ENCODE measurements around the gene PKMYT1. TPM values are rescaled to one million over a fixed set of nuclear protein-coding genes. Genes with fewer than 3 reads are reported as not detected.

The PKMYT1 gene
- total and polyA plus RNA-seq, 9 of the 15 experiments (the other 6 are each of a cell fraction or from before 2014, with no cell fraction given): 8.7 to 201 (median 37.8) TPM

DNA sequence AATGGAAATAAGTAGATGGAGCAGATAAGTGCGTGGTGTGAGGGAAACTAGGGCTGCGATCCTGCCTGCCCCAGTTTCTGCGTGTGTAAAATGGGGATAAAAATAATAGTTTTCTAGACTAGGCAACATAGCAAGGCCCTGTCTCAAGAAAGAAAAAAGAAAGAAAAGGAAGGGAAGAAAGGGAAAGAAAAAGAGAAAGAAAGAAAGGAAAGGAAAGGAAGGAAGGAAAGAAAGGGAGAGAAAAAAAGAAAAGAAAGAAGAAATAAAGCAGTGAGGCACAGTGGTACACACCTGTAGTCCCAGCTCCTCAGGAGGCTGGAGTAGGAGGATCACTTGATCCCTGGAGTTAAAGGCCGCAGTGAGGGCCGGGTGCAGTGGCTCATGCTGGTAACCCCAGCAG is 2.2 kb upstream of the PKMYT1 start:
- 16% methylated on average over 5 of the region's 5 CpGs for WGBS (ENCODE audit: insufficient coverage, low coverage, missing lambda C conversion rate)
- Histone ChIP-seq H3K9me3 (replicated peaks; ENCODE audit: control insufficient read depth, insufficient read depth, low read depth, low read length) (no peaks in the 10 kb centered on the region), H3K27ac (ENCODE audit: extremely low read depth, low read depth, low read length) (peak overlapping the region; percentile 99), H3K4me2 (ENCODE audit: insufficient read depth, low read length) (peak overlapping the region; percentile 97), H3K9ac (ENCODE audit: insufficient read depth in 1 of 2, low read depth in 2 of 2, low read length in 2 of 2) (peak overlapping the region; percentile 81 to 97; a peak in 3 of 4 replicates), H4K20me1 (replicated peaks; ENCODE audit: control insufficient read depth, insufficient read depth, low read length) (no peaks in the 10 kb centered on the region), H3K4me3 (no peak overlapping the region), H3K4me1 (replicated peaks in 1 of 2; ENCODE audit: control insufficient read depth in 2 of 2, insufficient read depth in 2 of 2, low read length in 2 of 2) (peaks cover 19 to 81% of the 10 kb centered on the region in 2 experiments), H3K27me3 (ENCODE audit: control insufficient read depth in 2 of 2, insufficient read depth in 2 of 2, low read length in 2 of 2) (no peaks in the 10 kb centered on the region), H3K79me2 (ENCODE audit: control insufficient read depth, insufficient read depth, low read length) (peaks cover 36% of the 10 kb centered on the region), H3K36me3 (ENCODE audit: control insufficient read depth, insufficient read depth, low read length) (peaks cover 21% of the 10 kb centered on the region; the same call in 2 of the 3 replicates), H2AFZ (ENCODE audit: low read depth, low read length) (peak overlapping the region; percentile 48), H3K9me1 (ENCODE audit: control insufficient read depth, insufficient read depth, low read length) (no peaks in the 10 kb centered on the region)
- FAIRE-seq: peak; percentile 32
- no TSS peak for BruUV-seq (replicated peaks)
- no peak for DNase-seq (ENCODE audit: extremely low read depth in 1 of 4, low spot score in 3 of 4)
- CTCF ChIA-PET (ENCODE audit: low intra/inter-chr PET ratio): interaction anchor here (0.5 kb wide), 1 partner anchor 107 kb away, joined by 6 read pairs; no protein-coding TSS in a partner anchor
- POLR2A ChIA-PET: interaction anchor here (0.6 to 3.5 kb wide), 7 partner anchors 10 to 49 kb away, joined by 3 to 17 read pairs (median 3); partner anchors contain the start of gene TNFRSF12A
- in situ Hi-C loops (cut with MboI): no loop called here
- intact Hi-C loops (cut with micrococcal nuclease): loop anchor here (2.0 to 5.0 kb wide), 3 partner anchors 14 to 110 kb away; partner anchors contain the start of gene PAQR4
- no peak for ATAC-seq
- no peak for TF ChIP-seq CXXC5 (CRISPR knock-in tag; IDR thresholded peaks at IDR 0.05)
- TF ChIP-seq ZNF740 (CRISPR knock-in tag; IDR thresholded peaks at IDR 0.05): no peak
- TF ChIP-seq ZNF740 (tag; IDR thresholded peaks at IDR 0.05): no peak
- TF ChIP-seq, protein P1, sequence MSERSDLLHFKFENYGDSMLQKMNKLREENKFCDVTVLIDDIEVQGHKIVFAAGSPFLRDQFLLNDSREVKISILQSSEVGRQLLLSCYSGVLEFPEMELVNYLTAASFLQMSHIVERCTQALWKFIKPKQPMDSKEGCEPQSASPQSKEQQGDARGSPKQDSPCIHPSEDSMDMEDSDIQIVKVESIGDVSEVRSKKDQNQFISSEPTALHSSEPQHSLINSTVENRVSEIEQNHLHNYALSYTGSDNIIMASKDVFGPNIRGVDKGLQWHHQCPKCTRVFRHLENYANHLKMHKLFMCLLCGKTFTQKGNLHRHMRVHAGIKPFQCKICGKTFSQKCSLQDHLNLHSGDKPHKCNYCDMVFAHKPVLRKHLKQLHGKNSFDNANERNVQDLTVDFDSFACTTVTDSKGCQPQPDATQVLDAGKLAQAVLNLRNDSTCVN (CRISPR knock-in tag; IDR thresholded peaks at IDR 0.05): 0 out of 2 replicates have a peak, but pooled peaks have one; percentile 65
- TF ChIP-seq, protein P2, sequence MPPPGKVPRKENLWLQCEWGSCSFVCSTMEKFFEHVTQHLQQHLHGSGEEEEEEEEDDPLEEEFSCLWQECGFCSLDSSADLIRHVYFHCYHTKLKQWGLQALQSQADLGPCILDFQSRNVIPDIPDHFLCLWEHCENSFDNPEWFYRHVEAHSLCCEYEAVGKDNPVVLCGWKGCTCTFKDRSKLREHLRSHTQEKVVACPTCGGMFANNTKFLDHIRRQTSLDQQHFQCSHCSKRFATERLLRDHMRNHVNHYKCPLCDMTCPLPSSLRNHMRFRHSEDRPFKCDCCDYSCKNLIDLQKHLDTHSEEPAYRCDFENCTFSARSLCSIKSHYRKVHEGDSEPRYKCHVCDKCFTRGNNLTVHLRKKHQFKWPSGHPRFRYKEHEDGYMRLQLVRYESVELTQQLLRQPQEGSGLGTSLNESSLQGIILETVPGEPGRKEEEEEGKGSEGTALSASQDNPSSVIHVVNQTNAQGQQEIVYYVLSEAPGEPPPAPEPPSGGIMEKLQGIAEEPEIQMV (tag; conservative IDR thresholded peaks at IDR 0.05; ENCODE audit: low read depth): 0 out of 2 replicates have a peak, but pooled peaks have one; percentile 44
- peak; percentile 96 for TF ChIP-seq ZNF512 (tag; IDR thresholded peaks at IDR 0.05)
- TF ChIP-seq TFAM (CRISPR knock-in tag; conservative IDR thresholded peaks at IDR 0.05): no peak
- no peak for TF ChIP-seq KAT2B (IDR thresholded peaks at IDR 0.05; ENCODE audit: low read depth, low read length)
- peak; percentile 16 to 28; a peak in 2 of 4 replicates for TF ChIP-seq HDAC1 (IDR thresholded peaks at IDR 0.05)
- TF ChIP-seq IRF9 (tag; IDR thresholded peaks at IDR 0.05): no peak
- TF ChIP-seq SRSF7 (optimal IDR thresholded peaks at IDR 0.05; ENCODE audit: low read depth, low read length): no peak
- no peak for TF ChIP-seq FOXM1 (IDR thresholded peaks at IDR 0.05; ENCODE audit: low read depth)
- TF ChIP-seq FOXM1 (CRISPR knock-in tag; IDR thresholded peaks at IDR 0.05; ENCODE audit: low read depth): no peak
